ENCODE results near the gene CXCL16.
"Not testable (repeated sequence)": the region's sequence is repeated elsewhere in the genome, so short reads cannot be mapped to it uniquely, and the experiment has no call there.

The CXCL16 gene

DNA sequence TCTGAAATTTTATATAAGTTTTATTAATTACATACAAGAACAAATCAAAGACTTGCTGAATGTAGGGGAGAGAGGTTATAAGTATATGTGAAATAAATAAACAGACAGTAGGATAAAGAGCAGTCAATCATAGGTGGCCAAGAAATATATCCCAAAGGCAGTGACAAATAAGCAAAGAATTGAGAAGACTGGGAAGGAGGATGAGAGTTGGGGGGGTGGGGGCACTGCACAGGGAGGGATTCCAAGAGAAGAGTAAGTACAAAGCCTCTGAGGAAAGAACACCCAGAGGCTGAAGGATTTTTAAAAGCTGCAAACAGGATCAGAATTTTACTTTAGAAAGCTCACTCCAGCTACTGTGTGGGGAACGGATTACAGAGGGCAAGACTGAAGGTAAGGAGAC, 38.6 kb downstream of the CXCL16 start:
- H3K4me1 ChIP-seq (ENCODE audit: control insufficient read depth, insufficient read depth, low read length) = no peaks in the 10 kb centered on the region
- no peak overlapping the region for H3K27ac ChIP-seq (ENCODE audit: low read depth, low read length)
- no peak overlapping the region for H3K9ac ChIP-seq (ENCODE audit: low read length)
- H3K36me3 ChIP-seq (ENCODE audit: control insufficient read depth, insufficient read depth, low read length) = no peaks in the 10 kb centered on the region
- no peak overlapping the region for H3K4me3 ChIP-seq (ENCODE audit: low read length)
- no peaks in the 10 kb centered on the region for H3K27me3 ChIP-seq (ENCODE audit: control insufficient read depth, insufficient read depth, low read length)

- not testable (repeated sequence) for H3K9ac ChIP-seq (ENCODE audit: low read length); H3K4me1 ChIP-seq (ENCODE audit: control insufficient read depth, insufficient read depth, low read length); H3K4me3 ChIP-seq (ENCODE audit: low read length); H3K36me3 ChIP-seq (ENCODE audit: control insufficient read depth, insufficient read depth, low read length); H3K27ac ChIP-seq (ENCODE audit: low read depth, low read length); H3K27me3 ChIP-seq (ENCODE audit: control insufficient read depth, insufficient read depth, low read length)
Measured at GRCh38 chr17:4699401-4700056, 40.2 kb downstream of the CXCL16 start.

GRCh38 chr17:4696437-4696805, 43.3 kb downstream of the CXCL16 start:
- Histone ChIP-seq H3K4me1 (ENCODE audit: control insufficient read depth, insufficient read depth, low read length) (no peaks in the 10 kb centered on the region), H3K27me3 (ENCODE audit: control insufficient read depth, insufficient read depth, low read length) (no peaks in the 10 kb centered on the region), H3K27ac (ENCODE audit: low read depth, low read length) (no peak overlapping the region), H3K4me3 (ENCODE audit: low read length) (no peak overlapping the region), H3K9ac (ENCODE audit: low read length) (no peak overlapping the region), H3K36me3 (ENCODE audit: control insufficient read depth, insufficient read depth, low read length) (no peaks in the 10 kb centered on the region)

GRCh38 chr17:4693416-4693815, 46.3 kb downstream of the CXCL16 start:
- Histone ChIP-seq H3K36me3 (ENCODE audit: control insufficient read depth, insufficient read depth, low read length) (peaks cover 4% of the 10 kb centered on the region), H3K4me1 (ENCODE audit: control insufficient read depth, insufficient read depth, low read length) (no peaks in the 10 kb centered on the region), H3K27me3 (ENCODE audit: control insufficient read depth, insufficient read depth, low read length) (no peaks in the 10 kb centered on the region), H3K4me3 (ENCODE audit: low read length) (no peak overlapping the region), H3K9ac (ENCODE audit: low read length) (no peak overlapping the region), H3K27ac (ENCODE audit: low read depth, low read length) (no peak overlapping the region)

DNA sequence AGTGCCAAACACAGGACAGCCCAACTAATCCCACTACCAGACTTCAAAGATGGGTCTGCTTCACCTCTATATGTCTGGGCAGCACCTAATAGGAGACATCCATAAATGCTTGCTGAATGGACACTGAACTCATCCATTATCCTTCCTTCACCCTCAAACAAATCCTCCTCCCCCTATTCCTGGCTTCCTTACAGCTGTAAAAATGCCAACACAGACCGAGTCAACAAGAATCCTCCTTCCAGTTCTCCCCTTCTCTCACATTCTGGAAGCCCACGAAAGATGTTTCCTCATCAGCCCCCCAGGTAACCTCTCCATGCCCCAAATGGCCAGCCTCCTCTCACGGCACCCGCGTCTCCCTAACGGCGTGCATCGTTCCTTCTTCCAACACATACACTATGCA, 48.0 kb downstream of the CXCL16 start:
- H3K4me3 ChIP-seq (ENCODE audit: low read length) = no peak overlapping the region
- H3K27me3 ChIP-seq (ENCODE audit: control insufficient read depth, insufficient read depth, low read length) = no peaks in the 10 kb centered on the region
- H3K36me3 ChIP-seq (ENCODE audit: control insufficient read depth, insufficient read depth, low read length) = peaks cover 4% of the 10 kb centered on the region
- H3K27ac ChIP-seq (ENCODE audit: low read depth, low read length) = no peak overlapping the region
- H3K9ac ChIP-seq (ENCODE audit: low read length) = no peak overlapping the region
- no peaks in the 10 kb centered on the region for H3K4me1 ChIP-seq (ENCODE audit: control insufficient read depth, insufficient read depth, low read length)

DNA sequence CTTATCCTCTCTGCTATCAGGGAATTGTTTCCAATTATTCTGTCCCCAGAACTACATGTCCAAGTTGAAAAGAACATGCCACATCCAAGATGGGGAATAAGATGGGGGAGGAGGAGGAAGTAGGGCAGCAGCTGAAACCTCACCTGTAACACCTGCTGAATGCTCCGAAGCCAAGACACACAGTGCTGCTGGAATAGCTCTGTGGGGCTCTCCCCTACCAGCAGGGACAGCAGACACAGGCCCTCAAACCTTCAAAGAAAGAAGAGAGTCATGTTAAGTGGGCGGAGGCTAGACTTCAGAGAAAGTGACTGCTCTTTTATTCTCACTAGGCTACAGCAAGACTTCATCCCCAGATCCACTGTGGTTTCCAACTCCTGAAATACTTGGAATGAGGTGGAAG, 49.0 kb downstream of the CXCL16 start:
- Histone ChIP-seq H3K27me3 (ENCODE audit: control insufficient read depth, insufficient read depth, low read length) (no peaks in the 10 kb centered on the region), H3K27ac (ENCODE audit: low read depth, low read length) (no peak overlapping the region), H3K4me1 (ENCODE audit: control insufficient read depth, insufficient read depth, low read length) (no peaks in the 10 kb centered on the region), H3K4me3 (ENCODE audit: low read length) (no peak overlapping the region), H3K36me3 (ENCODE audit: control insufficient read depth, insufficient read depth, low read length) (peaks cover 4% of the 10 kb centered on the region), H3K9ac (ENCODE audit: low read length) (no peak overlapping the region)

DNA sequence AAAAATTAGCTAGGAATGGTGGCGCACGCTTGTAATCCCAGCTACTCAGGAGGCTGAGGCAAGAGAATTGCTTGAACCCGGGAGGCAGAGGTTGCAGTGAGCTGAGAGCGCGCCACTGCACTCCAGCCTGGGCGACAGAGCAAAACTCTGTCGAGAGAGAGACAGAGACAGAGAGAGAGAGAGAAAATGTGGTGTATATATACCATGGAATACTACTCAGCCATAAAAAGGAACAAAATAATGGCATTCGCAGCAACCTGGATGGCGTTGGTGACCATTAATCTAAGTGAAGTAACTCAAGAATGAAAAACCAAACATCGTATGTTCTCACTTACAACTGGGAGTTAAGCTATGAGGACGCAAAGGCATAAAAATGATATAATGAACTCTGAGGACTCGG, 49.9 kb downstream of the CXCL16 start:
- not testable (repeated sequence) for H3K27me3 ChIP-seq (ENCODE audit: control insufficient read depth, insufficient read depth, low read length); H3K9ac ChIP-seq (ENCODE audit: low read length); H3K36me3 ChIP-seq (ENCODE audit: control insufficient read depth, insufficient read depth, low read length); H3K27ac ChIP-seq (ENCODE audit: low read depth, low read length); H3K4me3 ChIP-seq (ENCODE audit: low read length); H3K4me1 ChIP-seq (ENCODE audit: control insufficient read depth, insufficient read depth, low read length)

DNA sequence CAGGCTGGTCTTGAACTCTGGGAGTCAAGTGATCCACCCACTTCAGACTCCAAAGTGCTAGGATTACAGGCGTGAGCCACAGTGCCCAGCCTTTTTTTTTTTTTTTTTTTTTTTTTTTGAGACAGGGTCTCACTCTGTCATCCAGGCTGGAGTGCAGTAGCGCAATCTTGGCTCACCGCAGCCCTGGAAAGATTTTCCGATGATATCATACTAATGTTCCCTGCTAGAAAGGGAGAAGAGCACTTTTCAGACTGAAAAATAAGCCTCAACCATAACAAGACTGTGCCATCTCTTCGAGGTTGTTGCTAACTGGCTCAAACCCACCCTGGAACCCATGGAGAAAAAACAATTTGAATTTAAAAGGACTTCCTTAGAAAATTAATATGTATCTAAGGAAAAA, 56.0 kb downstream of the CXCL16 start:
- not testable (repeated sequence) for H3K4me3 ChIP-seq (ENCODE audit: low read length); H3K9ac ChIP-seq (ENCODE audit: low read length); H3K27me3 ChIP-seq (ENCODE audit: control insufficient read depth, insufficient read depth, low read length); H3K4me1 ChIP-seq (ENCODE audit: control insufficient read depth, insufficient read depth, low read length)
- H3K27ac ChIP-seq (ENCODE audit: low read depth, low read length) = peak overlapping the region; percentile 68
- H3K36me3 ChIP-seq (ENCODE audit: control insufficient read depth, insufficient read depth, low read length) = peaks cover 13% of the 10 kb centered on the region

All from rectal smooth muscle tissue (tissue), 1 donor.